Coronary artery (tissue), 2 donors: ENCODE results near the gene IL15.
"Not testable (repeated sequence)": the region's sequence is repeated elsewhere in the genome, so short reads cannot be mapped to it uniquely, and the experiment has no call there.

ENCODE experiments used
- DNase-seq: peaks from one replicate; pipeline ENCODE4 v3.0.0-alpha.2; 2017; ENCODE audit warnings: low spot score
- H3K27ac ChIP-seq, 2 donors: fragments of 200-600 bp; sonication (generic); one replicate each; pipeline ENCODE4 v1.5.1; 2016 to 2019
- H3K4me3 ChIP-seq: fragments of 200-600 bp; sonication (generic); 2 replicates; pipeline ENCODE4 v1.5.1; 2016; ENCODE audit warnings: mild to moderate bottlenecking, moderate library complexity
- TF ChIP-seq, protein P1 (sequence below): fragments of 200-600 bp; sonication (generic); IDR thresholded peaks from one replicate; pipeline ENCODE4 v1.5.1; 2019; ENCODE audit warnings: antibody characterized with exemption

IL15 gene

DNA sequence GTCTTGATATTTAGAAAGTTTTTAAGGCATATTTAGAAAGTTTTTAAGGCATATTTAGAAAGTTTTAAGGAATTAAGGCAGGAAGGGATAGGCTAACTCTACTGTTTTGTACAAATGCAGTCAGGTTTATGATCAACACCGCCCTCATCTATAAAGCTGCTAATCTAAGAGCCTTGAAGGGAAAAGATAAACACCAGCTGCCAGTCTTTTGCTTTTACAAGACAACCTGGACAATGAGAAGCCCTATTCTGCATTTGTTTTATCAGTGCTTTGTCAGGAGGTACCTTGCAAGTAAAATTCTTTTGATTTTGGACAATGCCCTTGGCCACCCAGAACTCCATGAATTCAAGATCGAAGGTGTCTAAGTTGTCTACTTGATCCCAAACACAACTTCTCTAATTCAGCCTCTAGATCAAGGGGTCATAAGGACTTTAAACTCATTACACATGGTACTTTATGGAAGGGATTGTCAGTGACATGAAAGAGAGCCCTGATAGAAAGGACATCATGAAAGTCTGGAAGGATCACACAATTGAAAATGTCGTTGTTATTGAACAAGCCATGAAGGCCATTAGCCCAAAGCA lies 39.8 kb downstream of the IL15 start:
- TF ChIP-seq, protein P1, sequence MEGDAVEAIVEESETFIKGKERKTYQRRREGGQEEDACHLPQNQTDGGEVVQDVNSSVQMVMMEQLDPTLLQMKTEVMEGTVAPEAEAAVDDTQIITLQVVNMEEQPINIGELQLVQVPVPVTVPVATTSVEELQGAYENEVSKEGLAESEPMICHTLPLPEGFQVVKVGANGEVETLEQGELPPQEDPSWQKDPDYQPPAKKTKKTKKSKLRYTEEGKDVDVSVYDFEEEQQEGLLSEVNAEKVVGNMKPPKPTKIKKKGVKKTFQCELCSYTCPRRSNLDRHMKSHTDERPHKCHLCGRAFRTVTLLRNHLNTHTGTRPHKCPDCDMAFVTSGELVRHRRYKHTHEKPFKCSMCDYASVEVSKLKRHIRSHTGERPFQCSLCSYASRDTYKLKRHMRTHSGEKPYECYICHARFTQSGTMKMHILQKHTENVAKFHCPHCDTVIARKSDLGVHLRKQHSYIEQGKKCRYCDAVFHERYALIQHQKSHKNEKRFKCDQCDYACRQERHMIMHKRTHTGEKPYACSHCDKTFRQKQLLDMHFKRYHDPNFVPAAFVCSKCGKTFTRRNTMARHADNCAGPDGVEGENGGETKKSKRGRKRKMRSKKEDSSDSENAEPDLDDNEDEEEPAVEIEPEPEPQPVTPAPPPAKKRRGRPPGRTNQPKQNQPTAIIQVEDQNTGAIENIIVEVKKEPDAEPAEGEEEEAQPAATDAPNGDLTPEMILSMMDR, result no peak
- Histone ChIP-seq H3K27ac (no peak overlapping the region), H3K4me3 (no peak overlapping the region)
- DNase-seq, result no peak

DNA sequence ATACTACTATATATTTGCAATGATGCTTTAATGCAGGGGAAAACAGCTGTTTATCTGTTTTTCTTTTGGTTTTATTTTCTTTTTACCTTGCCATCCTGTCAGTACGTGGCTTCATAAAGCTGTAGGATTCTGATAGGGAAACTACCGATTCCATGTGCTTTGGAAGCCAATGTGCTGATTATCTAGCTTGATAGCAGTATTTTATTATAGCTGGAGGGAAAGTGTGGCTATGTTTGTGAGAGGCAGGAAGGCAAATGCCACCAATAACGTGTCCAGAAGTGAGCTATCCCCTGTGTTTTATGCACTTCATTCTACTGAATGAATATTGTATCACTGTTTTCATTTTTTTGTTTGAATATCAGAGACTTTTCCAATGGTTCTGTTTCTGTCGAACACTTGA lies 43.7 kb downstream of the IL15 start:
- no peak for DNase-seq
- H3K27ac ChIP-seq, result no peak overlapping the region
- TF ChIP-seq, protein P1, result no peak
- no peak overlapping the region for H3K4me3 ChIP-seq

DNA sequence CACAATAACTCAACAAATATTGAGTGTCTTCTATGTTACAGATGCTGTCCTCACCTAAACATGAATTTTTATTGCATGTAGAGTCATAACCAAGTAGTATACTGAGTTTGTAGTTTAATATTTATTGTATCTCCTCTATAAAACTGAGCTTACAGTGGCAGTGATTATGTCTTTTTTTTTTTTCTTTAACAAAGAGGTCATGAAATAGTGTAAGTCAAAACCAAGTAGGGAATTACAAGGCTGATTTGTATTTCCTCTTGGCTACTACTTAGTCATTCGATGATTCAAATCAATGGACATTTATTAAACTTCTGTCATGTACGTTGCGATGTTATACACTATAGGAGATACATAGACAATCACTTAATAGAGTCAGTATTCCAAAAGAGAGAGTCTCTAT lies 48.4 kb downstream of the IL15 start:
- no peak overlapping the region for H3K4me3 ChIP-seq
- no peak for DNase-seq

DNA sequence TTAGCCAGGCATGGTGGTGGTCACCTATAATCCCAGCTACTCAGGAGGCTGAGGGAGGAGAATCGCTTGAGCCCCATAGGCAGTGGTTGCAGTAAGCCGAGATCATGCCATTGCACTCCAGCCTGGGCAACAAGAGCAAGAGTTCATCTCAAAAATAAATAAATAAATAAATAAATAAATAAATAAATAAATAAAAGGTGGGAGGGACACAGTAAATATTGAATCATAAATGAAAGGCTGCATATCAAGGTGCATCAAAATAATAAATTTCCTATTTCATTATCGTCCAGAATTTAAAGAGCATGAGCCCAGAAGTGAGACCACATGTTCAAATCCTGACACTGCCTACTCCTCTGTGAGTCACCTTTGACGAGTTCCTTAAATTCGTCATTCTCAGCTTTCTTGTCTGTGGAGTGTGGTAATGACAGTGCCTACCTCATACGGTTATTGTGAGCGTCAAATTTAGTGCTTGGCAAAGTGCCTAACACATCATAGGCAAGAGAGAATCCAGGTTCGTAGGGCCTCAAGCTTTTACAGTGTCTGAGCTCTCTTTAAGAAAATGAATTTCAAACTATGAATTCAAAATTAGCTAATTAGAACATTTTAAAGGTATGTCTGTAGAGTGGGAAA lies 49.9 kb downstream of the IL15 start:
- TF ChIP-seq, protein P1, result no peak
- Histone ChIP-seq H3K4me3 (no peak overlapping the region), H3K27ac (no peak overlapping the region)
- DNase-seq, result no peak

More for the DNA sequence above, 48.4 kb downstream of the IL15 start:
- no peak overlapping the region for H3K27ac ChIP-seq
- TF ChIP-seq, protein P1, result no peak

DNA sequence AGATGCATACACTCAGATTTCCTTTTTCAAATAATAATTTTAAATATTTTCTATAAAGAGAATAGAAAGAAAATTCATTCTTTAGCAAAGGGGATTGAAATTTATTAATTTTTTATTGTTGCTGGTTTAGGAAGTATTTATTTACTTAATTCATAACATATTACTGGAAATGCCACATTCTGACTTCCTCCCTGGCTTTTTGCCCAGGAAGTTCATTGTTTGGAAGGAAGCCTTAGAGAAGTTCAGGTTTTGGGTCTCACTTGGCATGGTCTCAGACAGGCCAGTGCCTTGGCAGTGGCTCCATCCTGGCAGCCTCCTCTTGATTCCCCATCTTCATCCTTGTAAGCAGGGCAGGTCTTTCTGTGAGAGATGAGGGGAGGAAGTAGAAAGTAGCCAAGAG lies 50.5 kb downstream of the IL15 start:
- no peak overlapping the region for H3K27ac ChIP-seq
- no peak overlapping the region for H3K4me3 ChIP-seq
- TF ChIP-seq, protein P1, result no peak
- no peak for DNase-seq

DNA sequence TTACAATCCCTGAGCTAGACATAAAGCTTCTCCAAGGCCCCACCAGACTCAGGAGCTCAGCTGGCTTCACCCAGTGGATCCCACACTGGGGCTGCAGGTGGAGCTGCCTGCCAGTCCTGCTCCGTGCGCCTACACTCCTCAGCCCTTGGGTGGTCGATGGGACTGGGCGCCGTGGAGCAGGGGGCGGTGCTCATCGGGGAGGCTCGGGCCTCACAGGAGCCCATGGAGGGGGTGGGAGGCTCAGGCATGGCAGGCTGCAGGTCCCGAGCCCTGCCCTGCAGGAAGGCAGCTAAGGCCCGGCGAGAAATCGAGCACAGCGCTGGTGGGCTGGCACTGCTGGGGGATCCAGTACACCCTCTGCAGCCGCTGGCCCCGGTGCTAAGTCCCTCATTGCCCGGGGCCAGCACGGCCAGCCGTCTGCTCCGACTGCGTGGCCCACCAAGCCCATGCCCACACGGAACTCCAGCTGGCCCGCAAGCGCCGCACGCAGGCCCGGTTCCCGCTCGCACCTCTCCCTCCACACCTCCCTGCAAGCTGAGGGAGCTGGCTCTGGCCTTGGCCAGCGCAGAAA lies 53.4 kb downstream of the IL15 start:
- DNase-seq, result not testable (repeated sequence)

DNA sequence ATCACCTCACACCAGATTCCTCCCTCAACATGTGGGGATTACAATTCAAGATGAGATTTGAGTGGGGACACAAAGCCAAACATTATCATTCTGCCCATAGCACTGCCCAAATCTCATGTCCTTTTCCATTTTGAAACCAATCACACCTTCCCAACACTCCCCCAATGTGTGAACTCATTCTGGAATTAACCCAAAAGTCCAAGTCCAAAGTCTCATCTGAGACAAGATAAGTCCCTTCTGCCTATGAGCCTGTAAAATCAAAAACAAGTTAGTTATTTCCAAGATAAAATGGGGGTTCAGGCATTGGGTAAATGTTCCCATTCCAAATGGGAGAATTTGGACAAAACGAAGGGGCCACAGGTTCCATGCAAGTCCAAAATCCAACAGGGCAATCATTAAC lies 54.9 kb downstream of the IL15 start:
- DNase-seq, H3K27ac ChIP-seq, H3K4me3 ChIP-seq: not testable (repeated sequence)

More for the DNA sequence above, 53.4 kb downstream of the IL15 start:
- H3K4me3 ChIP-seq, H3K27ac ChIP-seq: not testable (repeated sequence)

DNA sequence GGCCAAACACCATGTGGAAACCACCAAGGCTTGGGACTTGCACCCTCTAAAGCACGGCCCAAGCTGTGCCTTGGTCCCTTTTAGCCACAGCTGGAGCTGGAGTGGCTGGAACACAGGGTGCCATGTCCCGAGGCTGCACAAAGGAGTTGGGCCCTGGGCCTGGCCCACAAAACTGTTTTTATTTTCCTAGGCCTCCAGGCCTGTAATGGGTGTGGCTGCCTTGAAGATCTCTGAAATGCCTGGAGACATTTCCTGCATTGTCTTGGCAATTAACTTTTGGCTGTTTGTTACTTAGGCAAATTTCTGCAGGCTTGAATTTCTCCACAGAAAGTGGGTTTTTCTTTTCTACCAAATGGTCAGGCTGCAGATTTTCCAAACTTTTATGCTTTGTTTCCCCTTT lies 55.7 kb downstream of the IL15 start:
- H3K4me3 ChIP-seq, result no peak overlapping the region
- H3K27ac ChIP-seq, result no peak overlapping the region
- DNase-seq, result no peak
- TF ChIP-seq, protein P1, result no peak
